ENCODE measurements around the gene IQCH. TPM values are rescaled to one million over a fixed set of nuclear protein-coding genes. Genes with fewer than 3 reads are reported as not detected.

The IQCH gene
- polyA plus RNA-seq, 1 of the 3 experiments (the other 2 are of a cell fraction), result 0.81 TPM

DNA sequence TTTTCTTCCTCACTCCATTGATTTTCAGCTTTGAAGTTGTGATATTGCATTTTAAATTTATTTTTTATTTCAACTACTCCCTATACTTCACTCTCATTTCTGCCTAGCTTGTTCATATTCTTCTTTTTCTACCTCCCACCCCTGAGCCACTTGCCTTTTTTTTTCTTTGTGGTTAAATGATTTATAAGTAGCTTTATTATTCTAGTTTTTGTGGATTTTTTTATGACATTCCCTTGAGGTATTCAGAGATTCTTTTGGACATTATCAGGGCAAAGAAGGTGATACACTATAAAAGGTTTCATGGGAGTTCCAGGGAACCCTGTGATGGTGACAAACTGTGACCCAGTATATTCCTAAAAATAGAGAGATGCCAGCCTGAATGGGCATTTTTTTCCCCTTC lies 269.6 kb downstream of the IQCH start:
- Histone ChIP-seq H3K27me3 (ENCODE audit: insufficient read depth) (no peaks in the 10 kb centered on the region), H2AFZ (ENCODE audit: low read depth) (no peak overlapping the region), H4K20me1 (ENCODE audit: insufficient read depth) (no peaks in the 10 kb centered on the region), H3K9me2 (no peaks in the 10 kb centered on the region), H3K4me1 (ENCODE audit: control insufficient read depth in 1 of 2, insufficient read depth in 2 of 2, low read depth in 1 of 2, low read length in 1 of 2) (peaks cover 12 to 20% of the 10 kb centered on the region in 2 experiments; a peak in 3 of 4 replicates), H3K4me2 (0 out of 2 replicates have a peak overlapping the region, but pooled peaks have one; percentile 90), H3F3A (replicated peaks; ENCODE audit: insufficient read depth) (peaks cover 12% of the 10 kb centered on the region), H3K36me3 (replicated peaks in 1 of 2; ENCODE audit: control insufficient read depth in 1 of 2, insufficient read depth in 2 of 2, low read length in 1 of 2) (peaks cover 12 to 23% of the 10 kb centered on the region in 2 experiments), H3K79me2 (ENCODE audit: insufficient read depth) (peaks cover 48% of the 10 kb centered on the region), H3K4me3 (ENCODE audit: low read depth in 2 of 2, low read length in 1 of 2) (no peak overlapping the region), H3K27ac (ENCODE audit: low read depth in 2 of 2, low read length in 1 of 2) (no peak overlapping the region), H3K9ac (no peak overlapping the region; the same call in 1 of the 2 replicates), H3K9me3 (no peaks in the 10 kb centered on the region)
- TF ChIP-seq FOXJ3 (CRISPR knock-in tag; IDR thresholded peaks at IDR 0.05), result no peak
- no peak for TF ChIP-seq POLR2AphosphoS5 (IDR thresholded peaks at IDR 0.05; ENCODE audit: low read depth, low read length)
- no peak for TF ChIP-seq GABPA (IDR thresholded peaks at IDR 0.05; ENCODE audit: low read depth)
- TF ChIP-seq, protein P1, sequence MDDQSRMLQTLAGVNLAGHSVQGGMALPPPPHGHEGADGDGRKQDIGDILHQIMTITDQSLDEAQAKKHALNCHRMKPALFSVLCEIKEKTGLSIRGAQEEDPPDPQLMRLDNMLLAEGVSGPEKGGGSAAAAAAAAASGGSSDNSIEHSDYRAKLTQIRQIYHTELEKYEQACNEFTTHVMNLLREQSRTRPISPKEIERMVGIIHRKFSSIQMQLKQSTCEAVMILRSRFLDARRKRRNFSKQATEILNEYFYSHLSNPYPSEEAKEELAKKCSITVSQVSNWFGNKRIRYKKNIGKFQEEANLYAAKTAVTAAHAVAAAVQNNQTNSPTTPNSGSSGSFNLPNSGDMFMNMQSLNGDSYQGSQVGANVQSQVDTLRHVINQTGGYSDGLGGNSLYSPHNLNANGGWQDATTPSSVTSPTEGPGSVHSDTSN (IDR thresholded peaks at IDR 0.05), result no peak
- TF ChIP-seq NFIC (IDR thresholded peaks at IDR 0.05; ENCODE audit: borderline replicate concordance), result no peak
- no peak for TF ChIP-seq EZH2phosphoT487 (IDR thresholded peaks at IDR 0.05; ENCODE audit: borderline replicate concordance, low read depth)
- no peak for TF ChIP-seq RXRA (IDR thresholded peaks at IDR 0.05; ENCODE audit: borderline replicate concordance, low read depth)
- TF ChIP-seq FOSL2 (IDR thresholded peaks at IDR 0.05; ENCODE audit: borderline replicate concordance, low read depth), result no peak
- ChIA-PET CTCF (interaction anchor here (0.6 to 1.6 kb wide), 5 partner anchors 9 to 214 kb away, joined by 3 to 5 read pairs (median 3); no protein-coding TSS in a partner anchor), POLR2A (no interaction called here)
- DNase-seq, result no peak

DNA sequence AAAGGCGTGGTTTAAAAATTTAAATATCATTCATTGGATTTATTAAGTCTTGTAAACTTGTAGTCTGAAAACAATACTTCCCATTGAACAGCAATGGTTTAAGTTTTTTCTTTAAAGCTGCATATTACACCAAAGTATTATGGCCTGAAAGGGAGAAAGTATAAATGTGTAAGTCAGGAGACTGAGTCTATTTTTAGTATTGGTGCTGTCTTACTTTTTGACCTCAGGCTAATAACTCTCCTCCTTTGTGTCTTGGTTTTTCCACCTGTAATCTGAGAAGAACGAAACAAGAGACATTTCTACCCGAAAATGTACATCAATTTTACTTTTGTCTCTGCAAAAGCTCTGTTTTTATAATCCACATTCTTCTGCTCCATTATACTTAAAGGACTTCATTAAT lies 273.9 kb downstream of the IQCH start:
- Histone ChIP-seq H3K79me2 (ENCODE audit: insufficient read depth) (peaks cover 28% of the 10 kb centered on the region), H3K9me3 (0 out of 2 replicates have a peak, but pooled peaks cover 5% of the 10 kb centered on the region), H3K27ac (ENCODE audit: low read depth in 2 of 2, low read length in 1 of 2) (no peak overlapping the region), H3K9me2 (no peaks in the 10 kb centered on the region), H3K9ac (no peak overlapping the region), H2AFZ (ENCODE audit: low read depth) (no peak overlapping the region), H3K27me3 (ENCODE audit: insufficient read depth) (no peaks in the 10 kb centered on the region), H3K4me3 (ENCODE audit: low read depth in 2 of 2, low read length in 1 of 2) (no peak overlapping the region), H3F3A (replicated peaks; ENCODE audit: insufficient read depth) (peaks cover 28% of the 10 kb centered on the region), H3K4me2 (no peak overlapping the region), H3K4me1 (ENCODE audit: control insufficient read depth in 1 of 2, insufficient read depth in 2 of 2, low read depth in 1 of 2, low read length in 1 of 2) (peaks cover 7% of the 10 kb centered on the region in 2 experiments; a peak in 2 of 4 replicates), H3K36me3 (replicated peaks in 1 of 2; ENCODE audit: control insufficient read depth in 1 of 2, insufficient read depth in 2 of 2, low read length in 1 of 2) (peaks cover 12 to 32% of the 10 kb centered on the region in 2 experiments), H4K20me1 (ENCODE audit: insufficient read depth) (no peaks in the 10 kb centered on the region)
- 90% methylated on average over 3 of the region's 3 CpGs for WGBS (ENCODE audit: low lambda C conversion rate)
- ChIA-PET POLR2A (no interaction called here), CTCF (interaction anchor here (0.8 kb wide), 1 partner anchor 582 kb away, joined by 3 read pairs; no protein-coding TSS in a partner anchor)
- TF ChIP-seq MXI1 (IDR thresholded peaks at IDR 0.05; ENCODE audit: low read depth, low read length) (no peak), CHD2 (IDR thresholded peaks at IDR 0.05; ENCODE audit: low read length, partially characterized antibody) (no peak), ELF1 (IDR thresholded peaks at IDR 0.05) (no peak), YY1 (IDR thresholded peaks at IDR 0.05; ENCODE audit: low read depth) (no peak), GABPA (IDR thresholded peaks at IDR 0.05; ENCODE audit: low read depth) (no peak), FOXJ3 (CRISPR knock-in tag; IDR thresholded peaks at IDR 0.05) (no peak), FOSL2 (IDR thresholded peaks at IDR 0.05; ENCODE audit: borderline replicate concordance, low read depth) (no peak), POLR2AphosphoS5 (IDR thresholded peaks at IDR 0.05; ENCODE audit: low read depth, low read length) (no peak), GATA2 (CRISPR knock-in tag; IDR thresholded peaks at IDR 0.05) (no peak), MEF2A (IDR thresholded peaks at IDR 0.05; ENCODE audit: borderline replicate concordance, low read depth) (no peak), TCF12 (IDR thresholded peaks at IDR 0.05) (no peak), RAD21 (IDR thresholded peaks at IDR 0.05; ENCODE audit: low read length) (no peak), SMC3 (IDR thresholded peaks at IDR 0.05; ENCODE audit: low read depth, low read length) (no peak), NFIC (IDR thresholded peaks at IDR 0.05; ENCODE audit: borderline replicate concordance) (no peak)
- TF ChIP-seq, protein P2, sequence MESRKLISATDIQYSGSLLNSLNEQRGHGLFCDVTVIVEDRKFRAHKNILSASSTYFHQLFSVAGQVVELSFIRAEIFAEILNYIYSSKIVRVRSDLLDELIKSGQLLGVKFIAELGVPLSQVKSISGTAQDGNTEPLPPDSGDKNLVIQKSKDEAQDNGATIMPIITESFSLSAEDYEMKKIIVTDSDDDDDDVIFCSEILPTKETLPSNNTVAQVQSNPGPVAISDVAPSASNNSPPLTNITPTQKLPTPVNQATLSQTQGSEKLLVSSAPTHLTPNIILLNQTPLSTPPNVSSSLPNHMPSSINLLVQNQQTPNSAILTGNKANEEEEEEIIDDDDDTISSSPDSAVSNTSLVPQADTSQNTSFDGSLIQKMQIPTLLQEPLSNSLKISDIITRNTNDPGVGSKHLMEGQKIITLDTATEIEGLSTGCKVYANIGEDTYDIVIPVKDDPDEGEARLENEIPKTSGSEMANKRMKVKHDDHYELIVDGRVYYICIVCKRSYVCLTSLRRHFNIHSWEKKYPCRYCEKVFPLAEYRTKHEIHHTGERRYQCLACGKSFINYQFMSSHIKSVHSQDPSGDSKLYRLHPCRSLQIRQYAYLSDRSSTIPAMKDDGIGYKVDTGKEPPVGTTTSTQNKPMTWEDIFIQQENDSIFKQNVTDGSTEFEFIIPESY (IDR thresholded peaks at IDR 0.05; ENCODE audit: borderline replicate concordance, low read depth), result no peak
- TF ChIP-seq, protein P3, sequence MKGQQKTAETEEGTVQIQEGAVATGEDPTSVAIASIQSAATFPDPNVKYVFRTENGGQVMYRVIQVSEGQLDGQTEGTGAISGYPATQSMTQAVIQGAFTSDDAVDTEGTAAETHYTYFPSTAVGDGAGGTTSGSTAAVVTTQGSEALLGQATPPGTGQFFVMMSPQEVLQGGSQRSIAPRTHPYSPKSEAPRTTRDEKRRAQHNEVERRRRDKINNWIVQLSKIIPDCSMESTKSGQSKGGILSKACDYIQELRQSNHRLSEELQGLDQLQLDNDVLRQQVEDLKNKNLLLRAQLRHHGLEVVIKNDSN (IDR thresholded peaks at IDR 0.05; ENCODE audit: borderline replicate concordance, low read depth), result no peak
- TF ChIP-seq, protein P4, sequence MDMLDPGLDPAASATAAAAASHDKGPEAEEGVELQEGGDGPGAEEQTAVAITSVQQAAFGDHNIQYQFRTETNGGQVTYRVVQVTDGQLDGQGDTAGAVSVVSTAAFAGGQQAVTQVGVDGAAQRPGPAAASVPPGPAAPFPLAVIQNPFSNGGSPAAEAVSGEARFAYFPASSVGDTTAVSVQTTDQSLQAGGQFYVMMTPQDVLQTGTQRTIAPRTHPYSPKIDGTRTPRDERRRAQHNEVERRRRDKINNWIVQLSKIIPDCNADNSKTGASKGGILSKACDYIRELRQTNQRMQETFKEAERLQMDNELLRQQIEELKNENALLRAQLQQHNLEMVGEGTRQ (IDR thresholded peaks at IDR 0.05; ENCODE audit: borderline replicate concordance, low read depth, low read length), result no peak
- no peak for DNase-seq
